SU-DHL-6 (cell line): Measurements from ENCODE around the gene FCHSD2.

ENCODE experiments used
- H2AFZ ChIP-seq: fragments of 200-600 bp; sonication (generic); 2 replicates; pipeline ENCODE4 v1.6.1; 2014; ENCODE audit warnings: low read depth, mild to moderate bottlenecking, moderate library complexity, mixed read lengths, antibody characterized with exemption, low read length; ENCODE audit not compliant: severe bottlenecking
- H3F3A ChIP-seq: fragments of 200-600 bp; shearing (Covaris generic); 2 replicates; pipeline ENCODE4 v1.6.0; 2016; ENCODE audit warnings: antibody characterized with exemption, mild to moderate bottlenecking; ENCODE audit not compliant: insufficient read depth
- H3K27ac ChIP-seq: fragments of 200-600 bp; sonication (generic); 2 replicates; pipeline ENCODE4 v1.5.1; 2016; ENCODE audit warnings: low read depth, mild to moderate bottlenecking, low read length, moderate library complexity, mixed read lengths
- H3K27me3 ChIP-seq: fragments of 200-600 bp; sonication (generic), shearing (Covaris generic); 2 replicates; pipeline ENCODE4 v1.6.0; 2014; ENCODE audit warnings: mild to moderate bottlenecking, low read length
- H3K36me3 ChIP-seq: fragments of 200-600 bp; sonication (generic); 2 replicates; pipeline ENCODE4 v1.6.1; 2014; ENCODE audit warnings: mild to moderate bottlenecking, low read length, mixed read lengths
- H3K4me2 ChIP-seq: fragments of 300-600, 200-600 bp; shearing (Covaris generic), sonication (generic); 2 replicates; pipeline ENCODE4 v1.6.0; 2014; ENCODE audit warnings: low read length, low read depth, mild to moderate bottlenecking; ENCODE audit not compliant: poor library complexity, severe bottlenecking
- H3K4me3 ChIP-seq: fragments of 200-600 bp; sonication (generic); 2 replicates; pipeline ENCODE4 v1.5.1; 2014; ENCODE audit warnings: antibody characterized with exemption, low read length, mild to moderate bottlenecking, mixed read lengths; ENCODE audit not compliant: insufficient read depth, poor library complexity, severe bottlenecking
- H3K79me2 ChIP-seq: fragments of 200-600 bp; sonication (generic); 2 replicates; pipeline ENCODE4 v1.6.1; 2014; ENCODE audit warnings: mild to moderate bottlenecking, low read length, moderate library complexity; ENCODE audit not compliant: insufficient read depth
- H3K9ac ChIP-seq: fragments of 200-600 bp; sonication (generic); 2 replicates; pipeline ENCODE4 v1.7.0; 2014; ENCODE audit warnings: mild to moderate bottlenecking, low read length
- H3K9me2 ChIP-seq: fragments of 200-600 bp; sonication (generic); replicated peaks from 2 replicates; pipeline ENCODE4 v1.6.1; 2014; ENCODE audit warnings: low read length; ENCODE audit not compliant: insufficient read depth
- H3K9me3 ChIP-seq: fragments of 200-600 bp; sonication (generic); 2 replicates; pipeline ENCODE4 v1.6.1; 2014; ENCODE audit warnings: low read length, mixed read lengths; ENCODE audit not compliant: insufficient read depth
- H4K20me1 ChIP-seq: fragments of 200-600 bp; sonication (generic); 2 replicates; pipeline ENCODE4 v1.6.1; 2014; ENCODE audit warnings: low read depth, mild to moderate bottlenecking, antibody characterized with exemption, low read length, moderate library complexity, mixed read lengths
- EZH2phosphoT487 ChIP-seq: fragments of 200-600 bp; sonication (generic), shearing (Covaris generic); conservative IDR thresholded peaks from 2 replicates; pipeline ENCODE4 v1.6.1; 2018; ENCODE audit warnings: mild to moderate bottlenecking, antibody characterized with exemption, low read length, moderate library complexity, mixed read lengths
- TF ChIP-seq, protein P1 (sequence below): fragments of 200-600 bp; sonication (generic); IDR thresholded peaks from one replicate; pipeline ENCODE4 v1.5.1; 2017; ENCODE audit warnings: antibody characterized with exemption, mild to moderate bottlenecking, low read length, moderate library complexity; ENCODE audit not compliant: insufficient read depth, poor library complexity, severe bottlenecking

Gene FCHSD2

GRCh38 chr11:72974487-72975205 is 167.5 kb downstream of the FCHSD2 start:
- Histone ChIP-seq H3K9me3 (no peaks in the 10 kb centered on the region), H3K9me2 (no peaks in the 10 kb centered on the region), H3K27me3 (no peaks in the 10 kb centered on the region), H3K36me3 (peaks cover 39% of the 10 kb centered on the region), H3K27ac (no peak overlapping the region), H2AFZ (no peak overlapping the region), H3K79me2 (peaks cover 53% of the 10 kb centered on the region), H3K9ac (no peak overlapping the region), H3F3A (peaks cover 25% of the 10 kb centered on the region), H3K4me2 (no peak overlapping the region), H3K4me3 (no peak overlapping the region), H4K20me1 (no peaks in the 10 kb centered on the region; the same call in 1 of the 2 replicates)
- TF ChIP-seq, protein P1, sequence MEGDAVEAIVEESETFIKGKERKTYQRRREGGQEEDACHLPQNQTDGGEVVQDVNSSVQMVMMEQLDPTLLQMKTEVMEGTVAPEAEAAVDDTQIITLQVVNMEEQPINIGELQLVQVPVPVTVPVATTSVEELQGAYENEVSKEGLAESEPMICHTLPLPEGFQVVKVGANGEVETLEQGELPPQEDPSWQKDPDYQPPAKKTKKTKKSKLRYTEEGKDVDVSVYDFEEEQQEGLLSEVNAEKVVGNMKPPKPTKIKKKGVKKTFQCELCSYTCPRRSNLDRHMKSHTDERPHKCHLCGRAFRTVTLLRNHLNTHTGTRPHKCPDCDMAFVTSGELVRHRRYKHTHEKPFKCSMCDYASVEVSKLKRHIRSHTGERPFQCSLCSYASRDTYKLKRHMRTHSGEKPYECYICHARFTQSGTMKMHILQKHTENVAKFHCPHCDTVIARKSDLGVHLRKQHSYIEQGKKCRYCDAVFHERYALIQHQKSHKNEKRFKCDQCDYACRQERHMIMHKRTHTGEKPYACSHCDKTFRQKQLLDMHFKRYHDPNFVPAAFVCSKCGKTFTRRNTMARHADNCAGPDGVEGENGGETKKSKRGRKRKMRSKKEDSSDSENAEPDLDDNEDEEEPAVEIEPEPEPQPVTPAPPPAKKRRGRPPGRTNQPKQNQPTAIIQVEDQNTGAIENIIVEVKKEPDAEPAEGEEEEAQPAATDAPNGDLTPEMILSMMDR: no peak
- TF ChIP-seq EZH2phosphoT487: no peak

- Histone ChIP-seq H3K4me2 (no peak overlapping the region), H4K20me1 (no peaks in the 10 kb centered on the region; the same call in 1 of the 2 replicates)
These were observed 169.5 kb downstream of the FCHSD2 start for GRCh38 chr11:72972496-72973128.

DNA sequence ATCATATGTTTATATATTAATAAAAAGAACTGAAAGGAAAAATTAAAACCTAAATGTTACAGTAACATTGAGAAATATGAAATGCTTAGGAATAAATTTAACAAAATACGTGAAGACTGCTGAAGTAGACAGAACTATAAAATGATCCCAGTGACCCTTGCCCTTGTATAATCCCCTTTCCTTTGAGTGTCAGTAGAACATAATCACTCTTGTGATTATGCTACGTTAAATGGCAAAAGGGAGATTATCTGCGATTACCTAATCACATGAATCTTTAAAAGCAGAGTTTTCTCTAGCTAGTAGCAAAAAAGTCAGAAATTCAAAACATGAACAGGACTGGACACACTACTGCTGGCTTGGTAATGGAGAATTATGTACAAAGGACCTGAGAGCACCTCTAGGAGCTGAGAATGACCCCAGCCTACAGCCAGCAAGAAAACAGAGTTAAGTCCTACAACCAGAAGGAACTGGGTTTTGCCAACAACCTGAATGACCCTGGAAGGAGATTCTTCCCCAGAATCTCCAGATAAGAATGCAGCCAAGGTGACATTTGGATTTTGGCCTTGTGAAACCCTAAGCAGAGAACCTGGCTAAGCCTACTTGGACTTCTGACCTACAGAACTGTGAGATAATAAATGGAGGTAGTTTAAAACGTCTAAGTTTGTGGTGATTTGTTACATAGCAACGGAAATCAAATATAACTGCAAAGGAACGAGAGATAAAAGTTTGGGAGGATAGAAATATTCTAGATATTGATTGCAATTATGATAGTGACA is 170.7 kb downstream of the FCHSD2 start:
- H3K27ac ChIP-seq: no peak overlapping the region
- H3K4me2 ChIP-seq: no peak overlapping the region
- no peak overlapping the region for H3K4me3 ChIP-seq
- no peaks in the 10 kb centered on the region for H3K27me3 ChIP-seq
- no peak for TF ChIP-seq EZH2phosphoT487
- TF ChIP-seq, protein P1: no peak
- H3K9me3 ChIP-seq: no peaks in the 10 kb centered on the region
- H3K79me2 ChIP-seq: peaks cover 65% of the 10 kb centered on the region
- no peaks in the 10 kb centered on the region; the same call in 1 of the 2 replicates for H4K20me1 ChIP-seq
- no peaks in the 10 kb centered on the region for H3K9me2 ChIP-seq
- H3F3A ChIP-seq: peaks cover 25% of the 10 kb centered on the region
- no peak overlapping the region for H2AFZ ChIP-seq
- peaks cover 31% of the 10 kb centered on the region for H3K36me3 ChIP-seq
- H3K9ac ChIP-seq: no peak overlapping the region

More at GRCh38 chr11:72972496-72973128, 169.5 kb downstream of the FCHSD2 start:
- H3F3A ChIP-seq: peaks cover 25% of the 10 kb centered on the region
- no peak overlapping the region for H2AFZ ChIP-seq
- H3K9me2 ChIP-seq: no peaks in the 10 kb centered on the region
- TF ChIP-seq, protein P1: no peak
- no peak for TF ChIP-seq EZH2phosphoT487
- no peak overlapping the region for H3K27ac ChIP-seq
- no peak overlapping the region for H3K9ac ChIP-seq
- H3K79me2 ChIP-seq: peaks cover 65% of the 10 kb centered on the region
- no peaks in the 10 kb centered on the region for H3K9me3 ChIP-seq
- H3K4me3 ChIP-seq: no peak overlapping the region
- H3K27me3 ChIP-seq: no peaks in the 10 kb centered on the region
- peaks cover 39% of the 10 kb centered on the region for H3K36me3 ChIP-seq
